HL-60 (cell line): ENCODE measurements around the gene UGT2B15.
A peak's percentile ranks its signal among the peaks of the same experiment; 100 is the strongest.
"Not testable (repeated sequence)": the region's sequence is repeated elsewhere in the genome, so short reads cannot be mapped to it uniquely, and the experiment has no call there.

Experiments used
- DNase-seq, 2 experiments: peaks; one replicate each; pipeline ENCODE4 v3.0.0-alpha.2; 2010 to 2020; ENCODE audit warnings: low read depth in 1 of 2, low spot score in 1 of 2
- H3K27ac ChIP-seq: fragments of 250-450 bp; sonication (Bioruptor Pico); replicated peaks from 2 replicates; pipeline ENCODE4 v1.5.1; 2020; ENCODE audit warnings: mild to moderate bottlenecking, moderate library complexity
- H3K27me3 ChIP-seq: fragments of 250-450 bp; sonication (Bioruptor Pico); 2 replicates; pipeline ENCODE4 v1.5.1; 2021; ENCODE audit warnings: mild to moderate bottlenecking, moderate library complexity; ENCODE audit not compliant: insufficient read depth, poor library complexity, severe bottlenecking
- H3K4me3 ChIP-seq: replicated peaks from 2 replicates; pipeline ENCODE4 v1.5.1; 2011; ENCODE audit warnings: mild to moderate bottlenecking, control low read depth, low read length; ENCODE audit not compliant: insufficient read depth
- GABPA ChIP-seq: IDR thresholded peaks from 2 replicates; pipeline ENCODE4 v1.6.1; 2012; ENCODE audit warnings: low read depth
- POLR2AphosphoS5 ChIP-seq: IDR thresholded peaks from 2 replicates; pipeline ENCODE4 v1.6.1; 2012; ENCODE audit warnings: low read depth
- SPI1 ChIP-seq: IDR thresholded peaks from 2 replicates; pipeline ENCODE4 v1.6.1; 2012; ENCODE audit warnings: low read depth, mild to moderate bottlenecking, borderline replicate concordance
- TF ChIP-seq, protein P1 (sequence below): IDR thresholded peaks from 2 replicates; pipeline ENCODE4 v1.6.1; 2012; ENCODE audit warnings: low read depth; ENCODE audit not compliant: insufficient replicate concordance
- TF ChIP-seq, protein P2 (sequence below): IDR thresholded peaks from one replicate; pipeline ENCODE4 v1.5.1; 2011; ENCODE audit warnings: low read length, control low read depth, inconsistent platforms; ENCODE audit not compliant: insufficient read depth

Gene UGT2B15

GRCh38 chr4:68693325-68694075 lies 23.0 kb upstream of the UGT2B15 start:
- H3K4me3 ChIP-seq: no peak overlapping the region
- peak; percentile 94 for TF ChIP-seq SPI1
- TF ChIP-seq, protein P1, sequence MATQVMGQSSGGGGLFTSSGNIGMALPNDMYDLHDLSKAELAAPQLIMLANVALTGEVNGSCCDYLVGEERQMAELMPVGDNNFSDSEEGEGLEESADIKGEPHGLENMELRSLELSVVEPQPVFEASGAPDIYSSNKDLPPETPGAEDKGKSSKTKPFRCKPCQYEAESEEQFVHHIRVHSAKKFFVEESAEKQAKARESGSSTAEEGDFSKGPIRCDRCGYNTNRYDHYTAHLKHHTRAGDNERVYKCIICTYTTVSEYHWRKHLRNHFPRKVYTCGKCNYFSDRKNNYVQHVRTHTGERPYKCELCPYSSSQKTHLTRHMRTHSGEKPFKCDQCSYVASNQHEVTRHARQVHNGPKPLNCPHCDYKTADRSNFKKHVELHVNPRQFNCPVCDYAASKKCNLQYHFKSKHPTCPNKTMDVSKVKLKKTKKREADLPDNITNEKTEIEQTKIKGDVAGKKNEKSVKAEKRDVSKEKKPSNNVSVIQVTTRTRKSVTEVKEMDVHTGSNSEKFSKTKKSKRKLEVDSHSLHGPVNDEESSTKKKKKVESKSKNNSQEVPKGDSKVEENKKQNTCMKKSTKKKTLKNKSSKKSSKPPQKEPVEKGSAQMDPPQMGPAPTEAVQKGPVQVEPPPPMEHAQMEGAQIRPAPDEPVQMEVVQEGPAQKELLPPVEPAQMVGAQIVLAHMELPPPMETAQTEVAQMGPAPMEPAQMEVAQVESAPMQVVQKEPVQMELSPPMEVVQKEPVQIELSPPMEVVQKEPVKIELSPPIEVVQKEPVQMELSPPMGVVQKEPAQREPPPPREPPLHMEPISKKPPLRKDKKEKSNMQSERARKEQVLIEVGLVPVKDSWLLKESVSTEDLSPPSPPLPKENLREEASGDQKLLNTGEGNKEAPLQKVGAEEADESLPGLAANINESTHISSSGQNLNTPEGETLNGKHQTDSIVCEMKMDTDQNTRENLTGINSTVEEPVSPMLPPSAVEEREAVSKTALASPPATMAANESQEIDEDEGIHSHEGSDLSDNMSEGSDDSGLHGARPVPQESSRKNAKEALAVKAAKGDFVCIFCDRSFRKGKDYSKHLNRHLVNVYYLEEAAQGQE: no peak
- no peak overlapping the region for H3K27ac ChIP-seq
- H3K27me3 ChIP-seq: no peaks in the 10 kb centered on the region
- peak in 1 of 2 experiments; percentile 13 for DNase-seq

DNA sequence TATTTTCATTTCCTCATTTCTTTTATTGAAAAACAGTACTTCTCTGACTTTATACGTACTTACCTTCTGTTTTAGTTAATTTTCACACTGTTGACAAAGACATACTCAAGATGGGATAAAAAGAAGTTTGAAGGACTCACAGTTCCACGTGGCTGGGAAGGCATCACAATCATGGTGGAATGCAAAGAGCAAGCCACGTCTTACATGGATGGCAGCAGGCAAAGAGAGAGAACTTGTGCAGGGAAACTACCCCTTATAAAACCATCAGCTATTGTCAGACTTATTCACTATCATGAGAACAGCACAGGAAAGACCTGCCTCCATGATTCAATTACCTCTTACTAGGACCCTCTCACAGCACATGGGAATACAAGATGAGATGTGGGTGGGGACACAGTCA lies 20.7 kb upstream of the UGT2B15 start:
- no peak for TF ChIP-seq SPI1
- TF ChIP-seq GABPA: no peak
- TF ChIP-seq, protein P2, sequence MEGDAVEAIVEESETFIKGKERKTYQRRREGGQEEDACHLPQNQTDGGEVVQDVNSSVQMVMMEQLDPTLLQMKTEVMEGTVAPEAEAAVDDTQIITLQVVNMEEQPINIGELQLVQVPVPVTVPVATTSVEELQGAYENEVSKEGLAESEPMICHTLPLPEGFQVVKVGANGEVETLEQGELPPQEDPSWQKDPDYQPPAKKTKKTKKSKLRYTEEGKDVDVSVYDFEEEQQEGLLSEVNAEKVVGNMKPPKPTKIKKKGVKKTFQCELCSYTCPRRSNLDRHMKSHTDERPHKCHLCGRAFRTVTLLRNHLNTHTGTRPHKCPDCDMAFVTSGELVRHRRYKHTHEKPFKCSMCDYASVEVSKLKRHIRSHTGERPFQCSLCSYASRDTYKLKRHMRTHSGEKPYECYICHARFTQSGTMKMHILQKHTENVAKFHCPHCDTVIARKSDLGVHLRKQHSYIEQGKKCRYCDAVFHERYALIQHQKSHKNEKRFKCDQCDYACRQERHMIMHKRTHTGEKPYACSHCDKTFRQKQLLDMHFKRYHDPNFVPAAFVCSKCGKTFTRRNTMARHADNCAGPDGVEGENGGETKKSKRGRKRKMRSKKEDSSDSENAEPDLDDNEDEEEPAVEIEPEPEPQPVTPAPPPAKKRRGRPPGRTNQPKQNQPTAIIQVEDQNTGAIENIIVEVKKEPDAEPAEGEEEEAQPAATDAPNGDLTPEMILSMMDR: no peak
- no peak for TF ChIP-seq POLR2AphosphoS5
- TF ChIP-seq, protein P1: no peak
- no peak overlapping the region for H3K4me3 ChIP-seq
- H3K27ac ChIP-seq: no peak overlapping the region
- no peak for DNase-seq
- H3K27me3 ChIP-seq: no peaks in the 10 kb centered on the region

GRCh38 chr4:68683034-68683433 lies 12.6 kb upstream of the UGT2B15 start:
- Histone ChIP-seq H3K27ac (no peak overlapping the region), H3K4me3 (no peak overlapping the region), H3K27me3 (no peaks in the 10 kb centered on the region)
- DNase-seq: no peak
- TF ChIP-seq SPI1: no peak
- TF ChIP-seq POLR2AphosphoS5: no peak
- TF ChIP-seq, protein P2: no peak
- no peak for TF ChIP-seq GABPA
- TF ChIP-seq, protein P1: no peak

DNA sequence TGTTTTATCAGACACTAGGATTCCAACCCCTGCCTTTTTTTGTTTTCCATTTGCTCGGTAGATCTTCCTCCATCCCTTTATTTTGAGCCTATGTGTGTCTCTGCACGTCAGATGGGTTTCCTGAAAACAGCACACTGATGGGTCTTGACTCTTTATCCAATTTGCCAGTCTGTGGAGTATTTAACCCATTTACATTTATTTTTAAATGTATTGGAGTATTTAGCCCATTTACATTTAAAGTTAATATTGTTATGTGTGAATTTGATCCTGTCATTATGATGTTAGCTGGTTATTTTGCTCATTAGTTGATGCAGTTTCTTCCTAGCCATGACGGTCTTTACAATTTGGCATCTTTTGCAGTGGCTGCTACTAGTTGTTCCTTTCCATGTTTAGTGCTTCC lies 10.8 kb upstream of the UGT2B15 start:
- H3K4me3 ChIP-seq, H3K27me3 ChIP-seq, DNase-seq, H3K27ac ChIP-seq: not testable (repeated sequence)
